GM12878 (cell line): ENCODE data around the gene NEO1.

Experiments
- ATF2 ChIP-seq: IDR thresholded peaks from 2 replicates; pipeline ENCODE4 v1.6.1; 2012; ENCODE audit warnings: low read length, inconsistent platforms
- CEBPB ChIP-seq, 2 experiments: fragments of 150-350 bp in 1 of 2; IDR thresholded peaks; 2 replicates each; pipeline ENCODE4 v1.6.1; 2012 to 2014; ENCODE audit warnings: low read depth in 2 of 2, low read length in 2 of 2, borderline replicate concordance in 1 of 2, inconsistent platforms in 1 of 2
- E2F8 ChIP-seq: fragments of 450-650 bp; IDR thresholded peaks from 2 replicates; pipeline ENCODE4 v1.6.1; 2018; ENCODE audit warnings: mild to moderate bottlenecking, low read depth, moderate library complexity; ENCODE audit not compliant: partially characterized antibody
- FOS ChIP-seq: IDR thresholded peaks from 3 replicates; pipeline ENCODE4 v1.6.1; 2011; ENCODE audit warnings: borderline replicate concordance; ENCODE audit not compliant: insufficient read length; ENCODE audit errors: extremely low read depth
- SREBF2 ChIP-seq: IDR thresholded peaks from 2 replicates; pipeline ENCODE4 v1.6.1; 2012; ENCODE audit warnings: mild to moderate bottlenecking, low read length
- TAF1 ChIP-seq: IDR thresholded peaks from 2 replicates; pipeline ENCODE4 v1.6.1; 2011; ENCODE audit warnings: mild to moderate bottlenecking, low read depth, low read length, borderline replicate concordance
- TCF7 ChIP-seq: IDR thresholded peaks from 2 replicates; pipeline ENCODE4 v1.6.1; 2014; ENCODE audit warnings: antibody characterized with exemption, borderline replicate concordance

GRCh38 chr15:73330206-73331051, 278.2 kb downstream of the NEO1 start:
- no peak for TF ChIP-seq ATF2
- no peak for TF ChIP-seq TCF7
- TF ChIP-seq SREBF2 = no peak
- no peak for TF ChIP-seq CEBPB (IDR thresholded peaks at IDR 0.05; ENCODE audit: borderline replicate concordance in 1 of 2, low read depth in 2 of 2, low read length in 2 of 2)
- TF ChIP-seq FOS = no peak
- no peak for TF ChIP-seq TAF1
- no peak for TF ChIP-seq E2F8
